Muscle of leg (tissue), 16 donors: ENCODE data around the gene C19orf12. TPM values are rescaled to one million over a fixed set of nuclear protein-coding genes. Genes with fewer than 3 reads are reported as not detected.

Experiments used
- DNase-seq: peaks from one replicate; pipeline ENCODE4 v3.0.0; 2013
- H3K27ac ChIP-seq: one replicate; pipeline ENCODE4 v1.5.1; 2013; ENCODE audit warnings: mild to moderate bottlenecking, low read length, control low read depth
- H3K27me3 ChIP-seq: one replicate; pipeline ENCODE4 v1.6.1; 2013; ENCODE audit warnings: low read length; ENCODE audit not compliant: control insufficient read depth, insufficient read depth
- H3K36me3 ChIP-seq: one replicate; pipeline ENCODE4 v1.6.1; 2013; ENCODE audit warnings: low read length; ENCODE audit not compliant: control insufficient read depth, insufficient read depth
- H3K4me1 ChIP-seq: one replicate; pipeline ENCODE4 v1.6.1; 2013; ENCODE audit warnings: low read length; ENCODE audit not compliant: control insufficient read depth, insufficient read depth
- H3K4me3 ChIP-seq: one replicate; pipeline ENCODE4 v1.5.1; 2013; ENCODE audit warnings: low read length, control low read depth
- H3K9me3 ChIP-seq: replicated peaks from 2 replicates; pipeline ENCODE4 v1.6.1; 2013; ENCODE audit warnings: low read depth, low read length; ENCODE audit not compliant: control insufficient read depth
- WGBS: methylation state at CpG from one replicate; pipeline ENCODE4 v1.1.5; 2013; ENCODE audit warnings: missing lambda C conversion rate; ENCODE audit not compliant: insufficient coverage; 5-methylcytosine and 5-hydroxymethylcytosine counted together
- long read RNA-seq, 11 donors: transcript quantifications; one replicate each; lab custom pipeline, GENCODE V29; 2026
- polyA plus RNA-seq, 8 donors: library from polyadenylated mRNA; unstranded; fragments of 120-200 nt; gene quantifications; one replicate each; pipeline versions ENCODE4 v1.2.1 to v1.2.3, GENCODE V29; 2013; ENCODE audit warnings: inconsistent platforms in 1 of 8, low replicate concordance in 1 of 8; ENCODE audit not compliant: insufficient read length in 8 of 8, insufficient read depth in 1 of 8
- total RNA-seq: library from RNA; stranded (reverse); fragments of 120-200 nt; gene quantifications from one replicate; pipeline ENCODE4 v1.2.4, GENCODE V29; 2013

The C19orf12 gene
- total RNA-seq (21.6 TPM), polyA plus RNA-seq (10 to 100 TPM; 21.6 to 28.7 (median 25.7) TPM)
- long read RNA-seq, donor 1, transcript C19orf12-201 (3 exons, 2,464 nt), result major isoform, 5 of 8 reads
- long read RNA-seq, donor 1, partial matches to known transcripts, result 0 of 8 reads
- long read RNA-seq, donor 1, other reads (novel, unspliced or antisense), result 0 of 8 reads
- long read RNA-seq, donor 2, partial matches to known transcripts, result 0 of 1 reads
- long read RNA-seq, donor 2, other reads (novel, unspliced or antisense), result 0 of 1 reads
- long read RNA-seq, donor 3, transcript C19orf12-201 (3 exons, 2,464 nt), result major isoform, 5 of 8 reads
- long read RNA-seq, donor 3, partial matches to known transcripts, result 0 of 8 reads
- long read RNA-seq, donor 3, other reads (novel, unspliced or antisense), result 0 of 8 reads
- long read RNA-seq, donor 4, transcript C19orf12-201 (3 exons, 2,464 nt), result major isoform, 5 of 8 reads
- long read RNA-seq, donor 4, partial matches to known transcripts, result 0 of 8 reads
- long read RNA-seq, donor 4, other reads (novel, unspliced or antisense), result 0 of 8 reads
- long read RNA-seq, donor 5, transcript C19orf12-204 (2 exons, 1,912 nt), result minor isoform, 7 of 28 reads
- long read RNA-seq, donor 5, transcript C19orf12-201 (3 exons, 2,464 nt), result major isoform, 17 of 28 reads
- long read RNA-seq, donor 5, partial matches to known transcripts, result 0 of 28 reads
- long read RNA-seq, donor 5, other reads (novel, unspliced or antisense), result 0 of 28 reads
- long read RNA-seq, donor 6, transcript C19orf12-201 (3 exons, 2,464 nt), result major isoform, 12 of 27 reads
- long read RNA-seq, donor 6, transcript C19orf12-204 (2 exons, 1,912 nt), result minor isoform, 6 of 27 reads
- long read RNA-seq, donor 6, partial matches to known transcripts, result 9 of 27 reads
- long read RNA-seq, donor 6, other reads (novel, unspliced or antisense), result 0 of 27 reads
- long read RNA-seq, donor 7, transcript C19orf12-201 (3 exons, 2,464 nt), result major isoform, 7 of 11 reads
- long read RNA-seq, donor 7, partial matches to known transcripts, result 0 of 11 reads
- long read RNA-seq, donor 7, other reads (novel, unspliced or antisense), result 0 of 11 reads
- long read RNA-seq, donor 8, transcript C19orf12-201 (3 exons, 2,464 nt), result major isoform, 5 of 6 reads
- long read RNA-seq, donor 8, partial matches to known transcripts, result 0 of 6 reads
- long read RNA-seq, donor 8, other reads (novel, unspliced or antisense), result 0 of 6 reads
- long read RNA-seq, donor 9, full-length matches to known transcripts, result 18 of 18 reads
- long read RNA-seq, donor 9, partial matches to known transcripts, result 0 of 18 reads
- long read RNA-seq, donor 9, other reads (novel, unspliced or antisense), result 0 of 18 reads
- long read RNA-seq, donor 10, full-length matches to known transcripts, result 13 of 13 reads
- long read RNA-seq, donor 10, partial matches to known transcripts, result 0 of 13 reads
- long read RNA-seq, donor 10, other reads (novel, unspliced or antisense), result 0 of 13 reads
- long read RNA-seq, donor 11, partial matches to known transcripts, result 0 of 8 reads
- long read RNA-seq, donor 11, other reads (novel, unspliced or antisense), result 0 of 8 reads

- no peaks in the 10 kb centered on the region for H3K9me3 ChIP-seq
- H3K36me3 ChIP-seq, result peaks cover 11% of the 10 kb centered on the region
- WGBS, result under 1% methylated on average over 69 of the region's 72 CpGs
- peak within 1 kb of the TSS; percentile 91 for H3K27ac ChIP-seq
- H3K27me3 ChIP-seq, result no peaks in the 10 kb centered on the region
- peak; percentile 79 for DNase-seq
- H3K4me3 ChIP-seq, result peak within 1 kb of the TSS; percentile 78
- peaks cover 19% of the 10 kb centered on the region for H3K4me1 ChIP-seq
Measured at GRCh38 chr19:29714953-29715700, at the start of gene C19orf12. TSS of gene C19orf12 (minus strand) at chr19:29715261. CDS start at chr19:29708413, 6,848 bp downstream.

- Histone ChIP-seq H3K27ac (no peak overlapping the region), H3K36me3 (no peaks in the 10 kb centered on the region), H3K9me3 (no peaks in the 10 kb centered on the region), H3K4me1 (peaks cover 6% of the 10 kb centered on the region), H3K27me3 (peaks cover 2% of the 10 kb centered on the region), H3K4me3 (no peak overlapping the region)
- WGBS, result 94% methylated on average over 8 of the region's 8 CpGs
- DNase-seq, result no peak
Measured at GRCh38 chr19:29764361-29764760, 49.3 kb upstream of the C19orf12 start.

GRCh38 chr19:29763196-29763595 is 48.1 kb upstream of the C19orf12 start:
- WGBS, result no CpG with 5 or more reads among the region's 4 CpGs
- Histone ChIP-seq H3K27ac (no peak overlapping the region), H3K4me1 (peaks cover 6% of the 10 kb centered on the region), H3K27me3 (peaks cover 2% of the 10 kb centered on the region), H3K36me3 (no peaks in the 10 kb centered on the region), H3K4me3 (no peak overlapping the region), H3K9me3 (no peaks in the 10 kb centered on the region)
- no peak for DNase-seq

- H3K27ac ChIP-seq, result no peak overlapping the region
- no peaks in the 10 kb centered on the region for H3K9me3 ChIP-seq
- no peaks in the 10 kb centered on the region for H3K36me3 ChIP-seq
- no peak overlapping the region for H3K4me3 ChIP-seq
- 58% methylated on average over 10 of the region's 14 CpGs for whole genome bisulfite sequencing
- DNase-seq, result no peak
- H3K27me3 ChIP-seq, result peaks cover 2% of the 10 kb centered on the region
- H3K4me1 ChIP-seq, result peaks cover 6% of the 10 kb centered on the region
Measured at GRCh38 chr19:29761575-29762232, 46.6 kb upstream of the C19orf12 start.

GRCh38 chr19:29760752-29761502 is 45.9 kb upstream of the C19orf12 start:
- no peaks in the 10 kb centered on the region for H3K9me3 ChIP-seq
- no peaks in the 10 kb centered on the region for H3K36me3 ChIP-seq
- H3K4me1 ChIP-seq, result peaks cover 6% of the 10 kb centered on the region
- DNase-seq, result no peak
- H3K4me3 ChIP-seq, result no peak overlapping the region
- 93% methylated on average over 9 of the region's 16 CpGs for WGBS
- H3K27me3 ChIP-seq, result peaks cover 2% of the 10 kb centered on the region
- no peak overlapping the region for H3K27ac ChIP-seq

GRCh38 chr19:29759359-29759758 is 44.3 kb upstream of the C19orf12 start:
- no peaks in the 10 kb centered on the region for H3K36me3 ChIP-seq
- H3K27me3 ChIP-seq, result peaks cover 2% of the 10 kb centered on the region
- H3K9me3 ChIP-seq, result no peaks in the 10 kb centered on the region
- no peak overlapping the region for H3K4me3 ChIP-seq
- no peak for DNase-seq
- no peak overlapping the region for H3K27ac ChIP-seq
- WGBS, result no CpG with 5 or more reads among the region's 5 CpGs
- H3K4me1 ChIP-seq, result peaks cover 6% of the 10 kb centered on the region

GRCh38 chr19:29758863-29759262 is 43.8 kb upstream of the C19orf12 start:
- H3K4me3 ChIP-seq, result no peak overlapping the region
- 95% methylated on average over 6 of the region's 7 CpGs for WGBS
- peaks cover 6% of the 10 kb centered on the region for H3K4me1 ChIP-seq
- H3K36me3 ChIP-seq, result no peaks in the 10 kb centered on the region
- no peaks in the 10 kb centered on the region for H3K9me3 ChIP-seq
- H3K27me3 ChIP-seq, result no peaks in the 10 kb centered on the region
- no peak for DNase-seq
- H3K27ac ChIP-seq, result no peak overlapping the region

- H3K27me3 ChIP-seq, result no peaks in the 10 kb centered on the region
- no peak overlapping the region for H3K4me3 ChIP-seq
- H3K36me3 ChIP-seq, result no peaks in the 10 kb centered on the region
- peaks cover 6% of the 10 kb centered on the region for H3K4me1 ChIP-seq
- H3K9me3 ChIP-seq, result no peaks in the 10 kb centered on the region
- 77% methylated on average over 7 of the region's 9 CpGs for WGBS
- DNase-seq, result no peak
- H3K27ac ChIP-seq, result no peak overlapping the region
Measured at GRCh38 chr19:29757551-29757950, 42.5 kb upstream of the C19orf12 start.
